A673 (cell line): ENCODE measurements around the gene GNG12. TPM values are rescaled to one million over a fixed set of nuclear protein-coding genes. Genes with fewer than 3 reads are reported as not detected.
A peak's percentile ranks its signal among the peaks of the same experiment; 100 is the strongest.
"Not testable (repeated sequence)": the region's sequence is repeated elsewhere in the genome, so short reads cannot be mapped to it uniquely, and the experiment has no call there.

Experiments
- BruUV-seq: library from RNA; stranded (reverse); fragments of 400-500 nt; replicated peaks from 2 replicates; lab custom pipeline; 2021; lab: Mats Ljungman, UMichigan
- CTCF ChIA-PET: fragments of 300-600 bp; sonication (Branson Sonifier 250); formaldehyde crosslinking; loops from one replicate; lab custom pipeline; 2022; ENCODE audit warnings: antibody characterized with exemption; lab: Charles Lee
- POLR2A ChIA-PET: fragments of 300-600 bp; sonication (Branson Sonifier 250); formaldehyde crosslinking; loops from one replicate; lab custom pipeline; 2022; ENCODE audit warnings: antibody characterized with exemption; ENCODE audit not compliant: low non-redundant PET; lab: Charles Lee
- DNase-seq: peaks from one replicate; pipeline ENCODE4 v3.0.0-alpha.2; 2015; ENCODE audit warnings: low spot score
- H3K27ac ChIP-seq: fragments of 200-600 bp; sonication (generic); 2 replicates; pipeline ENCODE4 v1.5.1; 2016; ENCODE audit warnings: mixed run types, low read depth, mild to moderate bottlenecking, mixed read lengths, antibody characterized with exemption, low read length; ENCODE audit not compliant: poor library complexity, severe bottlenecking
- H3K27me3 ChIP-seq: fragments of 200-600 bp; sonication (generic); replicated peaks from 2 replicates; pipeline ENCODE4 v1.6.1; 2017; ENCODE audit warnings: mixed run types, low read depth, mild to moderate bottlenecking, mixed read lengths, antibody characterized with exemption, low read length; ENCODE audit not compliant: insufficient read depth, poor library complexity
- H3K36me3 ChIP-seq: fragments of 200-600 bp; sonication (generic); 2 replicates; pipeline ENCODE4 v1.6.1; 2016; ENCODE audit warnings: mixed run types, mild to moderate bottlenecking, mixed read lengths, antibody characterized with exemption, low read length; ENCODE audit not compliant: insufficient read depth, poor library complexity, severe bottlenecking
- H3K4me1 ChIP-seq: fragments of 200-600 bp; sonication (generic); 2 replicates; pipeline ENCODE4 v1.6.1; 2017; ENCODE audit warnings: mixed run types, mild to moderate bottlenecking, mixed read lengths, antibody characterized with exemption, low read length; ENCODE audit not compliant: insufficient read depth, poor library complexity, severe bottlenecking
- H3K4me3 ChIP-seq: fragments of 200-600 bp; sonication (generic); 2 replicates; pipeline ENCODE4 v1.5.1; 2016; ENCODE audit warnings: low read depth, mixed run types, mild to moderate bottlenecking, mixed read lengths, low read length; ENCODE audit not compliant: poor library complexity, severe bottlenecking
- H3K9me3 ChIP-seq: fragments of 200-600 bp; sonication (generic); 2 replicates; pipeline ENCODE4 v1.6.1; 2016; ENCODE audit warnings: mixed run types, low read depth, mild to moderate bottlenecking, mixed read lengths, antibody characterized with exemption, low read length; ENCODE audit not compliant: poor library complexity, severe bottlenecking
- EZH2 ChIP-seq: fragments of 200-600 bp; sonication (generic); IDR thresholded peaks from 2 replicates; pipeline ENCODE4 v1.6.1; 2017; ENCODE audit warnings: borderline replicate concordance, low read depth, mild to moderate bottlenecking, mixed read lengths, antibody characterized with exemption, low read length; ENCODE audit not compliant: poor library complexity, severe bottlenecking
- intact Hi-C: fragments of 100-400 bp; cut with micrococcal nuclease; formaldehyde crosslinking; loops from one replicate; pipeline ENCODE4 v1.10.0; 2022; ENCODE audit not compliant: unreplicated experiment
- total RNA-seq: library from RNA; stranded (reverse); gene quantifications from 2 replicates; pipeline ENCODE4 v1.2.3, GENCODE V29; 2021
- TF ChIP-seq, protein P1 (sequence below): fragments of 300-800, 200-600 bp; sonication (generic); conservative IDR thresholded peaks from 2 replicates; pipeline ENCODE4 v1.5.1; 2017; ENCODE audit warnings: low read depth, mild to moderate bottlenecking, antibody characterized with exemption, low read length, moderate library complexity, mixed read lengths

Gene GNG12
- total RNA-seq, 1 experiment from 2014 or later: 54.8 TPM

- peaks cover 6% of the 10 kb centered on the region for H3K4me1 ChIP-seq
- TF ChIP-seq, protein P1, sequence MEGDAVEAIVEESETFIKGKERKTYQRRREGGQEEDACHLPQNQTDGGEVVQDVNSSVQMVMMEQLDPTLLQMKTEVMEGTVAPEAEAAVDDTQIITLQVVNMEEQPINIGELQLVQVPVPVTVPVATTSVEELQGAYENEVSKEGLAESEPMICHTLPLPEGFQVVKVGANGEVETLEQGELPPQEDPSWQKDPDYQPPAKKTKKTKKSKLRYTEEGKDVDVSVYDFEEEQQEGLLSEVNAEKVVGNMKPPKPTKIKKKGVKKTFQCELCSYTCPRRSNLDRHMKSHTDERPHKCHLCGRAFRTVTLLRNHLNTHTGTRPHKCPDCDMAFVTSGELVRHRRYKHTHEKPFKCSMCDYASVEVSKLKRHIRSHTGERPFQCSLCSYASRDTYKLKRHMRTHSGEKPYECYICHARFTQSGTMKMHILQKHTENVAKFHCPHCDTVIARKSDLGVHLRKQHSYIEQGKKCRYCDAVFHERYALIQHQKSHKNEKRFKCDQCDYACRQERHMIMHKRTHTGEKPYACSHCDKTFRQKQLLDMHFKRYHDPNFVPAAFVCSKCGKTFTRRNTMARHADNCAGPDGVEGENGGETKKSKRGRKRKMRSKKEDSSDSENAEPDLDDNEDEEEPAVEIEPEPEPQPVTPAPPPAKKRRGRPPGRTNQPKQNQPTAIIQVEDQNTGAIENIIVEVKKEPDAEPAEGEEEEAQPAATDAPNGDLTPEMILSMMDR: no peak
- no peak for TF ChIP-seq EZH2
- H3K27ac ChIP-seq: no peak overlapping the region
- POLR2A ChIA-PET: no interaction called here
- no peak overlapping the region for H3K4me3 ChIP-seq
- BruUV-seq: no TSS peak
- H3K9me3 ChIP-seq: no peaks in the 10 kb centered on the region
- no peaks in the 10 kb centered on the region for H3K36me3 ChIP-seq
- CTCF ChIA-PET: no interaction called here
- no peaks in the 10 kb centered on the region for H3K27me3 ChIP-seq
- DNase-seq: no peak
- intact Hi-C loops: no loop called here
Measured at GRCh38 chr1:67668660-67669059, 164.6 kb downstream of the GNG12 start.

- DNase-seq: no peak
- Histone ChIP-seq H3K36me3 (no peaks in the 10 kb centered on the region), H3K9me3 (no peaks in the 10 kb centered on the region), H3K4me3 (no peak overlapping the region), H3K27ac (no peak overlapping the region), H3K4me1 (peaks cover 6% of the 10 kb centered on the region), H3K27me3 (no peaks in the 10 kb centered on the region)
- BruUV-seq: no TSS peak
- POLR2A ChIA-PET: no interaction called here
- intact Hi-C loops: no loop called here
- CTCF ChIA-PET: no interaction called here
- no peak for TF ChIP-seq EZH2
- TF ChIP-seq, protein P1: no peak
Measured at GRCh38 chr1:67666636-67667035, 166.6 kb downstream of the GNG12 start.

- DNase-seq, H3K27ac ChIP-seq, POLR2A ChIA-PET, H3K36me3 ChIP-seq, H3K9me3 ChIP-seq, BruUV-seq, intact Hi-C loops, H3K27me3 ChIP-seq, H3K4me1 ChIP-seq, H3K4me3 ChIP-seq, CTCF ChIA-PET: not testable (repeated sequence)
Measured at GRCh38 chr1:67665307-67665706, 168.0 kb downstream of the GNG12 start.

GRCh38 chr1:67664048-67664447, 169.2 kb downstream of the GNG12 start:
- no peak overlapping the region for H3K27ac ChIP-seq
- H3K36me3 ChIP-seq: no peaks in the 10 kb centered on the region
- no peaks in the 10 kb centered on the region for H3K9me3 ChIP-seq
- BruUV-seq: no TSS peak
- intact Hi-C loops: no loop called here
- POLR2A ChIA-PET: no interaction called here
- peaks cover 6% of the 10 kb centered on the region for H3K4me1 ChIP-seq
- TF ChIP-seq, protein P1: no peak
- TF ChIP-seq EZH2: no peak
- DNase-seq: peak; percentile 29
- CTCF ChIA-PET: interaction anchor here (0.6 kb wide), 1 partner anchor 21 kb away, joined by 4 read pairs; the partner anchor contains the start of gene GADD45A
- H3K4me3 ChIP-seq: no peak overlapping the region
- no peaks in the 10 kb centered on the region for H3K27me3 ChIP-seq
